Right lobe of liver (tissue), 6 donors: ENCODE results near the gene KCNJ4. TPM values are rescaled to one million over a fixed set of nuclear protein-coding genes. Genes with fewer than 3 reads are reported as not detected.

Source experiments
- ATAC-seq, 4 donors: fragments of 200-7000 bp; cut with Tn5 transposase; one replicate each; pipeline ENCODE4 v1.9.1; 2020; ENCODE audit warnings: mild to moderate bottlenecking in 4 of 4, moderate library complexity in 4 of 4
- DNase-seq, 3 donors: peaks; one replicate each; pipeline ENCODE4 v3.0.0-alpha.2; 2020
- H3K27ac ChIP-seq, 3 donors: fragments of 200-600 bp; one replicate each; pipeline ENCODE4 v1.8.0; 2022
- H3K27me3 ChIP-seq, 2 donors: fragments of 200-600 bp; one replicate each; pipeline ENCODE4 v1.8.0; 2022
- H3K36me3 ChIP-seq, 4 donors: fragments of 200-600 bp; sonication (generic) in 1 of 4; one replicate each; pipeline versions ENCODE4 v1.5.1 to v1.8.0; 2017 to 2022; ENCODE audit warnings: control low read depth in 1 of 4
- H3K4me1 ChIP-seq, 4 donors: fragments of 200-600 bp; sonication (generic) in 1 of 4; one replicate each; pipeline versions ENCODE4 v1.5.1 to v1.8.0; 2017 to 2022; ENCODE audit warnings: control low read depth in 1 of 4
- H3K4me3 ChIP-seq, 3 donors: fragments of 200-600 bp; one replicate each; pipeline ENCODE4 v1.8.0; 2022
- H3K9me3 ChIP-seq, 4 donors: fragments of 200-600 bp; sonication (generic) in 1 of 4; one replicate each; pipeline versions ENCODE4 v1.5.1 to v1.8.0; 2017 to 2022; ENCODE audit warnings: control low read depth in 1 of 4
- POLR2A ChIP-seq: fragments of 450-650 bp; IDR thresholded peaks from one replicate; pipeline ENCODE4 v1.6.1; 2017; ENCODE audit warnings: antibody characterized with exemption, mild to moderate bottlenecking
- WGBS: methylation state at CpG from one replicate; pipeline ENCODE4 v1.1.6; 2018; ENCODE audit warnings: low coverage, low lambda C conversion rate; ENCODE audit not compliant: insufficient coverage; ENCODE audit errors: missing lambda C conversion rate; 5-methylcytosine and 5-hydroxymethylcytosine counted together
- intact Hi-C, 2 donors: fragments of 100-400 bp; cut with DNase I; formaldehyde crosslinking; loops; one replicate each; pipeline versions ENCODE4 v1.11.2 to v1.14.1; 2022
- total RNA-seq, 6 experiments: library from RNA; depleted of rRNA in 2 of 6; stranded (reverse); fragments of >200 nt in 2 of 6; fragmentation: NEBNext Ultra II Directional in 3 of 6; extraction: Animal tissue kit (Norgen Biotek cat#: 25700) in 3 of 6; gene quantifications; one replicate each; pipeline versions ENCODE4 v1.1.0 to v1.2.4, GENCODE V29; 2016 to 2023
- TF ChIP-seq, protein P1 (sequence below), 4 donors: fragments of 200-600 bp in 3 of 4; fragments of 450-650 bp in 1 of 4; IDR thresholded peaks; one replicate each; pipeline versions ENCODE4 v1.5.1 to v1.8.0; 2016 to 2022; ENCODE audit warnings: antibody characterized with exemption in 4 of 4, mild to moderate bottlenecking in 2 of 4
- donor health status: DM: no; HTN: yes; CAD: no.
- donor health status: DM: no; HTN: no; CAD: no.
- donor health status: DM: no; HTN: no; CAD: no.
- donor health status: DM: no; HTN: yes; CAD: no.
- donor health status: DM: no; HTN: yes; CAD: no.

The KCNJ4 gene
- total RNA-seq, 6 experiments from 2014 or later = not detected

GRCh38 chr22:38452373-38453065 lies 2.5 kb downstream of the KCNJ4 start:
- H3K36me3 ChIP-seq = no peaks in the 10 kb centered on the region
- no peak overlapping the region for H3K27ac ChIP-seq
- WGBS = 41% methylated on average over 2 of the region's 25 CpGs
- peaks cover 0 to 9% (median 0%) of the 10 kb centered on the region in 4 donors for H3K4me1 ChIP-seq
- DNase-seq (no peak), ATAC-seq (peak in 2 of 4 donors; percentile 43 to 52)
- H3K9me3 ChIP-seq = no peaks in the 10 kb centered on the region
- intact Hi-C loops = no loop called here
- no peak overlapping the region for H3K4me3 ChIP-seq
- no peak for TF ChIP-seq POLR2A
- TF ChIP-seq, protein P1, sequence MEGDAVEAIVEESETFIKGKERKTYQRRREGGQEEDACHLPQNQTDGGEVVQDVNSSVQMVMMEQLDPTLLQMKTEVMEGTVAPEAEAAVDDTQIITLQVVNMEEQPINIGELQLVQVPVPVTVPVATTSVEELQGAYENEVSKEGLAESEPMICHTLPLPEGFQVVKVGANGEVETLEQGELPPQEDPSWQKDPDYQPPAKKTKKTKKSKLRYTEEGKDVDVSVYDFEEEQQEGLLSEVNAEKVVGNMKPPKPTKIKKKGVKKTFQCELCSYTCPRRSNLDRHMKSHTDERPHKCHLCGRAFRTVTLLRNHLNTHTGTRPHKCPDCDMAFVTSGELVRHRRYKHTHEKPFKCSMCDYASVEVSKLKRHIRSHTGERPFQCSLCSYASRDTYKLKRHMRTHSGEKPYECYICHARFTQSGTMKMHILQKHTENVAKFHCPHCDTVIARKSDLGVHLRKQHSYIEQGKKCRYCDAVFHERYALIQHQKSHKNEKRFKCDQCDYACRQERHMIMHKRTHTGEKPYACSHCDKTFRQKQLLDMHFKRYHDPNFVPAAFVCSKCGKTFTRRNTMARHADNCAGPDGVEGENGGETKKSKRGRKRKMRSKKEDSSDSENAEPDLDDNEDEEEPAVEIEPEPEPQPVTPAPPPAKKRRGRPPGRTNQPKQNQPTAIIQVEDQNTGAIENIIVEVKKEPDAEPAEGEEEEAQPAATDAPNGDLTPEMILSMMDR (IDR thresholded peaks at IDR 0.05) = no peak
- peaks cover 7% of the 10 kb centered on the region in 2 donors for H3K27me3 ChIP-seq

GRCh38 chr22:38451864-38452263 lies 3.1 kb downstream of the KCNJ4 start:
- no peak for DNase-seq
- Histone ChIP-seq H3K27ac (no peak overlapping the region), H3K9me3 (no peaks in the 10 kb centered on the region), H3K4me1 (peaks cover 0 to 9% (median 0%) of the 10 kb centered on the region in 4 donors), H3K36me3 (no peaks in the 10 kb centered on the region), H3K27me3 (peaks cover 7% of the 10 kb centered on the region in 2 donors), H3K4me3 (no peak overlapping the region)
- intact Hi-C loops = no loop called here
- WGBS = 57% methylated on average over 4 of the region's 4 CpGs
- no peak for ATAC-seq
- no peak for TF ChIP-seq POLR2A
- TF ChIP-seq, protein P1 (IDR thresholded peaks at IDR 0.05) = no peak

DNA sequence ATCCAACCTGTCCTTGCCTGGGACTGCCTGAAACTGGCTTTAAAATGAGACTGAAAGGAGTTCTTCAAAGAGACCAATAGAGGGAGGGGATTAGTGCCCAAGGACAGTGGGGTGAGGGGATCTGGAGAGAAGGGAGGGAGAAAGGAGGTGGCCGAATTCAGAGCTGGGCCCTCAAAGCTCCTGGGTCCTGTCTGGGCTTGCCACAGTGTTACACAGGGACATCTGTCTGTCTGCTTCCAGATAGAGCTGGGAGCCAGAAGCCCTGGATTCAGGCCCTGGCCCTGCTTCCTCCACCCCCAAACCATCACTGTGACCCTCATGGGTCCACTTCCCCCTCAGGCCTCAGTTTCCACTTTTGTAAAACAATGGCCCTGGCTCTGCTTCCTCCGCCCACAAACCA lies 3.6 kb downstream of the KCNJ4 start:
- Histone ChIP-seq H3K27ac (no peak overlapping the region), H3K27me3 (peaks cover 7% of the 10 kb centered on the region in 2 donors), H3K4me1 (peaks cover 0 to 9% (median 0%) of the 10 kb centered on the region in 4 donors), H3K36me3 (no peaks in the 10 kb centered on the region), H3K4me3 (no peak overlapping the region), H3K9me3 (no peaks in the 10 kb centered on the region)
- DNase-seq (no peak), ATAC-seq (no peak)
- 90% methylated on average over 2 of the region's 2 CpGs for WGBS
- TF ChIP-seq, protein P1 (IDR thresholded peaks at IDR 0.05) = no peak
- no peak for TF ChIP-seq POLR2A
- intact Hi-C loops = no loop called here

DNA sequence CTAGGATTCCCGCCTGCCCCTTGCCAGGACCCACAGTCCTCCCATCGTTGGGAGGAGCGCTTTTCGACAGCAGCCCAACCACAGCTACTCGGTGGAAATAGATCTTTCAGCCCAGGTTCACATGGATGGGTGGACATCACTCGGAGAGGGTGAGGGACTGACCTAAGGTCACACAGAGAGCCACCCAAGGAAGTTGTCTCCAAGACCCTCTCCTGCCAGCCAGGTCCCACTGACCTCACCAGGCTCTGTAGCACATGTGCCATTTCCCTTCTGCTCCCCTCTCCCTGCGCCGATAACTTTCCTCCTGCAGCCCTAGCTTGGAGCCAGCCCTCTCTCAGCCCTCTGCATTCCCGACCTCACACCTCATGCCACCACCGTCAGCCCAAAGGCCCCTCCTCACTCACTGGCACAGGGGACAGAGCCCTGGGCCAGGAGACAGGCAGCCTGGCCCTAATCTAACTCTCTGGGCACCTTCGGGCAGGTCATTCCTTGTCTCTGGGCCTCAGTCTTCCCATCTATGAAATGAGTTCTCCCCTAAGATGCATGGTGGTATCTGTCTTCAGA lies 4.7 kb downstream of the KCNJ4 start:
- WGBS = 25% methylated on average over 3 of the region's 11 CpGs
- no peak overlapping the region for H3K27ac ChIP-seq
- H3K36me3 ChIP-seq = no peaks in the 10 kb centered on the region
- peaks cover 0 to 5% (median 0%) of the 10 kb centered on the region in 4 donors for H3K4me1 ChIP-seq
- DNase-seq = no peak
- H3K27me3 ChIP-seq = no peaks in the 10 kb centered on the region
- TF ChIP-seq, protein P1 (IDR thresholded peaks at IDR 0.05) = no peak
- no peak for TF ChIP-seq POLR2A
- intact Hi-C loops = no loop called here
- no peaks in the 10 kb centered on the region for H3K9me3 ChIP-seq
- H3K4me3 ChIP-seq = no peak overlapping the region
- no peak for ATAC-seq
